OCI-LY3 (cell line): Measurements from ENCODE around the gene TCERG1L.

Source experiments
- H2AFZ ChIP-seq: fragments of 200-600, 300-600 bp; shearing (Covaris generic); 2 replicates; pipeline ENCODE4 v1.6.0; 2014; ENCODE audit warnings: antibody characterized with exemption, low read depth, low read length
- H3K27ac ChIP-seq: fragments of 200-600, 300-600 bp; sonication (generic); 2 replicates; pipeline ENCODE4 v1.5.1; 2014; ENCODE audit warnings: mild to moderate bottlenecking, low read length, moderate library complexity, mixed read lengths
- H3K27me3 ChIP-seq: fragments of 200-600, 300-600 bp; sonication (generic); 2 replicates; pipeline ENCODE4 v1.6.1; 2014; ENCODE audit warnings: low read depth, low read length, mixed read lengths
- H3K36me3 ChIP-seq: fragments of 200-600, 300-600 bp; sonication (generic); replicated peaks from 2 replicates; pipeline ENCODE3; 2014; ENCODE audit warnings: low read depth, low read length, mixed read lengths
- H3K4me1 ChIP-seq: fragments of 300-600, 200-600 bp; sonication (generic); 2 replicates; pipeline ENCODE4 v1.6.1; 2014; ENCODE audit warnings: low read length, mixed read lengths
- H3K4me2 ChIP-seq: fragments of 200-600, 300-600 bp; sonication (generic); 2 replicates; pipeline ENCODE4 v1.6.1; 2014; ENCODE audit warnings: low read length, mixed read lengths
- H3K4me3 ChIP-seq: fragments of 300-600, 200-600 bp; sonication (generic); 2 replicates; pipeline ENCODE4 v1.5.1; 2014; ENCODE audit warnings: antibody characterized with exemption, mild to moderate bottlenecking, low read length, moderate library complexity
- H3K79me2 ChIP-seq: fragments of 300-600, 200-600 bp; shearing (Covaris generic); 2 replicates; pipeline ENCODE4 v1.6.1; 2014; ENCODE audit warnings: mild to moderate bottlenecking, low read length, mixed read lengths
- H3K9ac ChIP-seq: fragments of 300-600, 200-600 bp; shearing (Covaris generic); 2 replicates; pipeline ENCODE4 v1.6.0; 2014; ENCODE audit warnings: mild to moderate bottlenecking, low read length, moderate library complexity
- H3K9me3 ChIP-seq: fragments of 200-600, 300-600 bp; shearing (Covaris generic); 2 replicates; pipeline ENCODE4 v1.6.1; 2014; ENCODE audit warnings: low read length, mixed read lengths; ENCODE audit not compliant: insufficient read depth
- H4K20me1 ChIP-seq: fragments of 200-600, 300-600 bp; sonication (generic); 2 replicates; pipeline ENCODE4 v1.6.1; 2016; ENCODE audit warnings: low read length, mixed read lengths; ENCODE audit not compliant: insufficient read depth
- EZH2phosphoT487 ChIP-seq: fragments of 200-600 bp; shearing (Covaris generic); IDR thresholded peaks from 2 replicates; pipeline ENCODE4 v1.6.1; 2018; ENCODE audit warnings: antibody characterized with exemption, mixed run types, low read depth
- TF ChIP-seq, protein P1 (sequence below): fragments of 200-600, 300-600 bp; sonication (generic); IDR thresholded peaks from 2 replicates; pipeline ENCODE4 v1.5.1; 2014; ENCODE audit warnings: antibody characterized with exemption, low read length, low read depth

The TCERG1L gene

DNA sequence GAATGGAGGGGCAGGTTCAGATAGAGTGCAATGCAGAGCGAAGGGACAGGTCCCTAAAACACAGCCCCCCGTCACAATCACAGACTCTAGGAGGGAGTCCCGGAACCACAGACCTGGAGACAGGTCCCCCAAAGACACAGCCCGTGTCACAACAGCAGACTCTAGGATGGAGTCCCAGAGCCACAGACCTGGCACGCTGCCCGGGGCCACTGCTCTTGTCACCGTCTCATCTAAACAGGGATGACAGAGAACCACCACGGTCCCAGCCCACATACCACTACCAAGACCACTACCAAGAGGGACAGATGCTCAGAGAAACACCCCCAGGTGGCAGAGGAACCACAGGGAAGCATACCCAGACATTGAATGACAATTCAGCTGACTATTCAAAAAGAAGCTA lies 183.9 kb downstream of the TCERG1L start:
- Histone ChIP-seq H3K27ac (no peak overlapping the region), H2AFZ (no peak overlapping the region), H3K27me3 (no peaks in the 10 kb centered on the region), H3K9me3 (no peaks in the 10 kb centered on the region), H3K4me2 (no peak overlapping the region), H3K36me3 (no peaks in the 10 kb centered on the region), H3K9ac (no peak overlapping the region), H4K20me1 (no peaks in the 10 kb centered on the region), H3K79me2 (no peaks in the 10 kb centered on the region), H3K4me3 (no peak overlapping the region), H3K4me1 (no peaks in the 10 kb centered on the region)
- TF ChIP-seq EZH2phosphoT487 = no peak

DNA sequence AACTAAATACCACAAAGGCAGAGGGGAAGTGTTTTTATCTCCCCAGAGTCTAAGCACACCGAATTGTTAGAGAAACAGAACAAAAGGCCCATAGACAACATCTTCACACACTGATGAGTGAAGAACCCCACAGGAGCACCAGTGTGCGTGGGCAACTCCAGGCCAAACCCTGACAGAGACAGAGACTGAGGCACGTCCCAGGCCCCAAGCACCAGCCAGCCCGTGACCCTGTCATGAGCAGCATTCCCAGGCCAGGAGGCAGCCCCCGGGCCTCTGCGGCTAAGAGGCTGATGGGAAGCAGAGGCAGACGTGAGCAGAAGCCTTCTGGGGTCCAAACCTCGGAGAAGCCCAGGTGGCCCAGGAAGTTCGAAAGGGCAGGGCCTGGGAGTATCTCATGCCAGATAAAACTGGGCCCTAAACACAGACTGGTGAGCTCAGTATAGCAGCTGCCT lies 184.4 kb downstream of the TCERG1L start:
- H3K9me3 ChIP-seq = no peaks in the 10 kb centered on the region

DNA sequence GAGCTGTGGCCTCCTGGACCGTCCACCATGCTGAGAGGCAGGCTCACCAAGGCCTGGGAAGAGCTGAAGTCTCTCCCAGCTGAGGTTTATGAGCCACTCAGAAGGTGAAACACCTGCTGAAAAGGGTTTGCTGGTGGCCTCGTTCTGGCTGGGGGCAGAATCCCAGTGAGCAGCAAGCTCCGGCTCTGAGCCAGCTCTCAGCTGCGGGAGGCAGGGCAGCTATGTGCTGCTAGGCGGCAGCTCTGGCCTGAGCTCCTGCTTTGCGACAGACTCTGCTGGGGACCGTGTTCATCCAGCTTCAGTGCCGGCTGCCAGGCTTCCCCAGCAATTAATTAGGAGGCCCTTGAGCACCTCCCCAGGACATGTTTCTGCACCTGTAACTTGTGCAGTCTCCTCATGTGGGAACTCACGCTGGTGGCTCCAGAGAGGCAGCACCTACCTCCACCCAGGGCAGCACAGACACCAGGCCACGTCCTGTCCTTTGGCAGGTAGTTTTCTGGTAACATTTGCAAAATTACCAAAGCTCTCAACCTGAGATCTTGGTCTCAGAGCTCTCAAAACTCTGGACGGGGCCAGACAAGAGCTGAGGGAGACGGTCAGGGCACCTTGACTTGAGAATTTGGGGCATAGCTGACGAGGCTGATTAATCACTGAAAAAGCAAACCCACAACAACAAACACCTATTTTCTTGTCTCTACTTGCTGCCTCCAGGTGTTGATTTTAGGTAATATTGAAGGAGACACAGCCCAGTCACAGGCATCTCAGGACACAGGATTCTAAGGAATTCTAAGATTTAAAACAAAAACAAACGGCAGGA lies 185.0 kb downstream of the TCERG1L start:
- H3K4me2 ChIP-seq = no peak overlapping the region
- H3K9ac ChIP-seq = no peak overlapping the region
- no peak overlapping the region for H3K27ac ChIP-seq
- no peak overlapping the region for H3K4me3 ChIP-seq
- no peaks in the 10 kb centered on the region for H3K9me3 ChIP-seq
- H2AFZ ChIP-seq = no peak overlapping the region
- no peaks in the 10 kb centered on the region for H3K79me2 ChIP-seq
- no peaks in the 10 kb centered on the region for H3K36me3 ChIP-seq
- H3K27me3 ChIP-seq = no peaks in the 10 kb centered on the region
- H4K20me1 ChIP-seq = no peaks in the 10 kb centered on the region
- TF ChIP-seq EZH2phosphoT487 = no peak
- TF ChIP-seq, protein P1, sequence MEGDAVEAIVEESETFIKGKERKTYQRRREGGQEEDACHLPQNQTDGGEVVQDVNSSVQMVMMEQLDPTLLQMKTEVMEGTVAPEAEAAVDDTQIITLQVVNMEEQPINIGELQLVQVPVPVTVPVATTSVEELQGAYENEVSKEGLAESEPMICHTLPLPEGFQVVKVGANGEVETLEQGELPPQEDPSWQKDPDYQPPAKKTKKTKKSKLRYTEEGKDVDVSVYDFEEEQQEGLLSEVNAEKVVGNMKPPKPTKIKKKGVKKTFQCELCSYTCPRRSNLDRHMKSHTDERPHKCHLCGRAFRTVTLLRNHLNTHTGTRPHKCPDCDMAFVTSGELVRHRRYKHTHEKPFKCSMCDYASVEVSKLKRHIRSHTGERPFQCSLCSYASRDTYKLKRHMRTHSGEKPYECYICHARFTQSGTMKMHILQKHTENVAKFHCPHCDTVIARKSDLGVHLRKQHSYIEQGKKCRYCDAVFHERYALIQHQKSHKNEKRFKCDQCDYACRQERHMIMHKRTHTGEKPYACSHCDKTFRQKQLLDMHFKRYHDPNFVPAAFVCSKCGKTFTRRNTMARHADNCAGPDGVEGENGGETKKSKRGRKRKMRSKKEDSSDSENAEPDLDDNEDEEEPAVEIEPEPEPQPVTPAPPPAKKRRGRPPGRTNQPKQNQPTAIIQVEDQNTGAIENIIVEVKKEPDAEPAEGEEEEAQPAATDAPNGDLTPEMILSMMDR = no peak
- H3K4me1 ChIP-seq = no peaks in the 10 kb centered on the region

More for the DNA sequence above, 184.4 kb downstream of the TCERG1L start:
- Histone ChIP-seq H3K4me2 (no peak overlapping the region), H3K36me3 (no peaks in the 10 kb centered on the region), H3K79me2 (no peaks in the 10 kb centered on the region), H2AFZ (no peak overlapping the region), H3K4me3 (no peak overlapping the region), H3K27me3 (no peaks in the 10 kb centered on the region), H3K4me1 (no peaks in the 10 kb centered on the region), H3K9ac (no peak overlapping the region), H3K27ac (no peak overlapping the region), H4K20me1 (no peaks in the 10 kb centered on the region)
- TF ChIP-seq, protein P1 = no peak
- TF ChIP-seq EZH2phosphoT487 = no peak

DNA sequence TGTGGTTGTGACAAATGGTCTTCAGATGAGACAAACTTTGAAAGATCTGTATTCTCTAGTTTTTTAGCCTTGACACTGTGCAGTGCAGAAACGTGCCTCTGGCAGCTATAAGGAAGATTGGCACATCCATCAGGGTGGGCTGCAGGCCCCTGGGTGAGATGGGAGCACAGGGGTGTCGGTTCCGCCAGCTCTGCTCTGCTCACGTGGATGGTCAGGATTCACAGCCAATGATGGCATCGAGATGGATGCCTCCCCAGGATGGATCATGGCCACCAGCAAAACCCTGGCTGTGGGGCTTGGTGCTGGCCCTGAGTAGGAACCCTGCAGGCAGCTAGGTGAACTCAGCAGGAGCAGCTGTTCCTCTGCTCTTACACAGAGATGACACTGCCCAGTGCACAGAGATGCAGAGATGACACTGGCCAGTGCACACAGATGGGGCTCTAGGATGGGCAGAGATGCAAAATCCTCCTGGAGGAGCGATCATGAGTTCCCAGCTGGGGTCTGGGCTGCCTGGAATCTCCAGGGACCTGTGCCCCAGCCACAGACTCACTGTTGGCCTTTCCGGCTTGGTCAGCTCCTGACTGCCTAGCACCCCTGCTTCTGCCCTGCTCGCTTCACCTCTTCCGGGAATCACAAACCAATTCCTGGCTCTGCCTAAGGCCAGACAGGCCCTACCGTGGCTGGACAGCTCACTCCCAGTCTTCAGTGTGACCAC lies 185.9 kb downstream of the TCERG1L start:
- Histone ChIP-seq H3K79me2 (no peaks in the 10 kb centered on the region), H3K4me3 (no peak overlapping the region), H3K9ac (no peak overlapping the region), H3K27me3 (no peaks in the 10 kb centered on the region), H3K4me2 (no peak overlapping the region), H3K4me1 (no peaks in the 10 kb centered on the region), H3K36me3 (no peaks in the 10 kb centered on the region), H3K27ac (no peak overlapping the region), H4K20me1 (no peaks in the 10 kb centered on the region), H3K9me3 (no peaks in the 10 kb centered on the region), H2AFZ (no peak overlapping the region)
- TF ChIP-seq, protein P1 = no peak
- TF ChIP-seq EZH2phosphoT487 = no peak
